ENCODE data around the gene RPL38.

DNA sequence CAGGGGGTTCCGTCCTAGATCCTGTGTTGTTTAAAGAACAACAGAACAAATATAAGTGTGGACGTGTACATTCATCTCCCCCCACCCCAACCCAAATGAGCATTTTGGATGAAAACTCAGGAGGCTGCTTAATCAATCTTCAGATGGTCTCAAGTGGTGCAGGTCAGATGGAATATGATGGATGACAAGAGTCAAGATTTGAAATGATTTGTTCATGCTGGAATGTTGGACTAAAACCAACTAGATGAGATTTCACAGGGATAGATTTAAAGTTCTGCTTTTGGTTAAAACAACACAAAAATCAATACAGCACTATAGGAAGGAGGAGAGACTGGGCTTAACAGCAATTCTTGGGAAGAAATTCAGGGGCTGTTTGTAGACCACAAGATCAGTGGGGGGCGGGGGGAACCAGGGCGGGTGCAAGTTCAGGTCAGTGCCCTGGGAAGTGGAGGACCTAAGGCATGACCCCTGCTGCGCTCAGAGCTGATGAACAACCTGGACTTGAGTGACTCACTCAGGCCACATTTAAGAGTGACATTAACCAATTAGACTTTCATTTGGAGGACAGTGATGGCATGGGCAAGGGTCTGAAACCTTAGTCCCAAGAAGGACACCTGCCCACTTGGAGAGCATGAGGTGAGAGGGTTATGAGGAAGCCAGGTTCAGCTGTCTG lies 25.0 kb downstream of the RPL38 start:
- TF ChIP-seq, protein P1, sequence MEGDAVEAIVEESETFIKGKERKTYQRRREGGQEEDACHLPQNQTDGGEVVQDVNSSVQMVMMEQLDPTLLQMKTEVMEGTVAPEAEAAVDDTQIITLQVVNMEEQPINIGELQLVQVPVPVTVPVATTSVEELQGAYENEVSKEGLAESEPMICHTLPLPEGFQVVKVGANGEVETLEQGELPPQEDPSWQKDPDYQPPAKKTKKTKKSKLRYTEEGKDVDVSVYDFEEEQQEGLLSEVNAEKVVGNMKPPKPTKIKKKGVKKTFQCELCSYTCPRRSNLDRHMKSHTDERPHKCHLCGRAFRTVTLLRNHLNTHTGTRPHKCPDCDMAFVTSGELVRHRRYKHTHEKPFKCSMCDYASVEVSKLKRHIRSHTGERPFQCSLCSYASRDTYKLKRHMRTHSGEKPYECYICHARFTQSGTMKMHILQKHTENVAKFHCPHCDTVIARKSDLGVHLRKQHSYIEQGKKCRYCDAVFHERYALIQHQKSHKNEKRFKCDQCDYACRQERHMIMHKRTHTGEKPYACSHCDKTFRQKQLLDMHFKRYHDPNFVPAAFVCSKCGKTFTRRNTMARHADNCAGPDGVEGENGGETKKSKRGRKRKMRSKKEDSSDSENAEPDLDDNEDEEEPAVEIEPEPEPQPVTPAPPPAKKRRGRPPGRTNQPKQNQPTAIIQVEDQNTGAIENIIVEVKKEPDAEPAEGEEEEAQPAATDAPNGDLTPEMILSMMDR (IDR thresholded peaks at IDR 0.05; ENCODE audit: low read depth, low read length, poor library complexity, severe bottlenecking): no peak
- TF ChIP-seq EZH2phosphoT487 (IDR thresholded peaks at IDR 0.05; ENCODE audit: borderline replicate concordance, low read length): no peak

Measured in DOHH2 (cell line).